Activated T-cell treated with anti-CD3 and anti-CD28 coated beads, Interleukin-2, amount 50 U/mL, for 48 hours (primary cell): ENCODE data around the gene LRMDA.
"Not testable (repeated sequence)": the region's sequence is repeated elsewhere in the genome, so short reads cannot be mapped to it uniquely, and the experiment has no call there.

Experiments used
- DNase-seq, 2 experiments: peaks; one replicate each; pipeline ENCODE4 v3.0.0-alpha.2; 2020

Gene LRMDA

DNA sequence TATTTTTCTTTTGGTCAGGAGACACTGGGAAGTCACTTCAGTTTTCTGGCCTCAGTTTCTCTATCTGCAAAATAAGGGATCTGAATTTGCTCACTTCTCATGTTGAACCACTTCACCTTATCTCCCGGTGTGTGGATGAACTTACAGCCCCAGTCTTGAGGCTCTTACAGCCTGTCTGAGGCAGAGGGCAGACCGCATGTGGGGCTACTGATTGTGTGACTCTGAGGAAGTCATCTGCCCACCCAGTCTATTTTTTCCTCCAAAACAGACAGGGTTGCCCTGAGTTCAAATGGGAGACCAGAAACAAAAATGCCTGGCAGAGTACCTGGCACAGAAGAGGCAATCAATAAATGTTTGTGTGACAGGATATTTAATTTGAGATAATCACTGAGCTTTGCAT lies 78.3 kb downstream of the LRMDA start:
- DNase-seq, result no peak

DNA sequence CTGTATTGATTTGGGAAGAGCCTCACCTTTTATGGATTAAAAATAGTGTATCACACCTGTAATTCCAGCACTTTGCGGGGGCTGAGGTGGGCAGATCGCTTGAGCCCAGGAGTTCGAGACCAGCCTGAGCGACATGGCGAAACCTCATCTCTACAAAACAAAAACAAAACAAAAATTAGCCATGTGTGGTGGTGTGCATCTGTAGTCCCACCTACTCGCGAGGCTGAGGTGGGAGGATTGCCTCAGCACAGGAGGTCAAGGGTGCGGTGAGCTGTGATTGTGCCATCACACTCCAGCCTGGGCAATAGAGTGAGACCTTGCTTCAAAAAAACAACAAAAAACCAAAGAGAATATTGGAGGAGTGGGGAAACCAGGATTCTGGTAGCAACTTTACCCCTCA lies 79.6 kb downstream of the LRMDA start:
- no peak for DNase-seq

DNA sequence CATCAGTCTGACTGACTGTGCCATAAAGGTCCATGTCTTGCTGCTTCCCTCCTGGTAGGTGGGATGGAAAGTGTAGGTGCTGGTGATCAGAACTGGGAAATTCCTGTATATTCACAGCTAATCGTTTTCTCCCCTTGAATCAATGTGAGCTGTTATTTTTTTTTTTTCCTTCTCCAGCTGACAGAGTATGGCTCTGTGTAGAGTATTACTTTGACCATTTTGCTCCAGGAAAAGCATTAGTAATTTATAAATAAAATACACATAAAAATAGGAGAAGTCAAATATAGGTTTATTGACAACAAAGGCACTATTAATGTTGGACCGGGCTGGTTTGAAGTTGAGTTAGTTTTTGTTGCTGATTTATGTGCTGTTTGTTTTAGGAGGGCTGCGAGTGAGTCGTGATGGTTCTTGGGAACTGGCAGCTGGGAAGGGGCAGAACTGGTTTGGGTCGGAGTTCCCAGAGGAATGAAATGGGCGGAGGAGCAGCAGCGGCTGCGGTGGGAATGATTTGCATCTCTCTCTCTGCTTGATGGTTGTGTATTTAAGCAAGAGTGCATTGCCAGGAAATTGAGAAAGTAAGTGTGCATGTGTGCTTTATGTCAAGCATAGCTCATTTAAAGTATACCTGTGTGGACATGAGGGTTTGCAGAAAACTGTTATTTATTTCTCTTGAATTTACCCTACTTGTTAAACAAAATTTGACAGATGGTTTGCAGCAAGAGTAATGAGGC lies 80.9 kb downstream of the LRMDA start:
- no peak for DNase-seq

GRCh38 chr10:75513292-75513885 lies 82.0 kb downstream of the LRMDA start:
- no peak for DNase-seq

DNA sequence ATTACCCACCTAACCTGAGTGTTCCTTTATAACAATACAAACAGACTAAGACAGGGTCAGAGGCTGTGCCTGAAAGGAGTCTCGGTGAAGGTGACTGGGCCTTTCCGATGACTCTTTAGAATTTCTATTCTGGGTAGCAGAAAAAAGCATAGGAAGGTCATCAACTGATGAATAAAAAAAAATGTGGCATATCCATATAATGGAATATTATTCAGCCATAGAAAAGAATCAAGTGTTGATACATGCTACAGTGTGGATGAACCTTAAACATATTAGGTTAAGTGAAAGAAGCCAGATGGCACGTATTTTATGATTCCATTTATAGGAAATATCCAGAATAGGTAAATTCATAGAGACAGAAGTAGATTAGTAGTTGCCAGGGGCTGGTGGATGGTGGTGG lies 83.4 kb downstream of the LRMDA start:
- no peak for DNase-seq

DNA sequence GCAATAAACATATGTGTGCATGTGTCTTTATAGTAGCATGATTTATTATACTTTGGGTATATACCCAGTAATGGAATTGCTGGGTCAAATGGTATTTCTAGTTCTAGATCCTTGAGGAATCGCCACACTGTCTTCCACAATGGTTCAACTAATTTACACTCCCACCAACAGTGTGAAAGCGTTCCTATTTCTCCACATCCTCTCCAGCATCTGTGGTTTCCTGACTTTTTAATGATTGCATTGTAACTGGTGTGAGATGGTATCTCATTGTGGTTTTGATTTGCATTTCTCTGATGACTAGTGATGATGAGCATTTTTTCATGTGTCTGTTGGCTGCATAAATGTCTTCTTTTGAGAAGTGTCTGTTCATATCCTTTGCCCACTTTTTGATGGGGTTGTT lies 84.7 kb downstream of the LRMDA start:
- not testable (repeated sequence) for DNase-seq

GRCh38 chr10:75519213-75519612 lies 87.8 kb downstream of the LRMDA start:
- not testable (repeated sequence) for DNase-seq

- DNase-seq, result not testable (repeated sequence)
Observed at GRCh38 chr10:75521194-75521829, 89.9 kb downstream of the LRMDA start.

DNA sequence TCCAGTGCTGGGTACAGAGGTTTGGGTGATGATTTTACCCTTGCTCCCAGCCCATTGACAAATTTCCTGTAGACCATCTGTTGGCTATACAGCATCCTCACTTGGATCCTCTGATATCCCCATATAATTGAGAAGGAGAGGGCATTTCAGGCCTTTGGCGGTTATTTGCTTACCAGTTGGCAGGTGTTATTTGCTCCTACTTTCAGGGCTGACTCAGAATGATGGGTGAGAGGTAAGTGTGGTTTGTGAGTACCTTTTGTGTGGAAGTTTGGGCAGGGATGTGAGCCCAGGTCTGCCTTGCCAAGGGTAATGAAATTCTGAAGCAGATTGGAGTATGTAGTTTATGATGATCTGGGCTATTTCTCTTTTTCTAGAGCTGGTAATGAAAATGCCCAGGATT lies 93.6 kb downstream of the LRMDA start:
- no peak for DNase-seq

GRCh38 chr10:75525646-75526045 lies 94.2 kb downstream of the LRMDA start:
- DNase-seq, result no peak

DNA sequence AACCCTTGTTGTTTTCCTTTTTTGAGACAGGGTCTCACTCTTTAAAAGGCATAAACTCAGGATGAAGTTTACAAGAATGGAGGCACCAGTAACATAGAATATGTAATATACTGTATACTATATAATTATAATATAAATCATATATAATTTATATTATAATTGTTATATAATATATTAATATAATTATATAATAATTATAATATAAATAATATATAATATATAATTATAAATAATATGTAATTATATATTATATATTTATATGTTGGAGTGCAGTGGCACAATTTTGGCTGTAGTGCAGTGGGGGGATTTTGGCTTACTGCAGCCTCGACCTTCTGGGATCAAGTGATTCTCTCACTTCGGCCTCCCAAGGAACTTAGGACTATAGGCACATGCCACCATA lies 96.1 kb downstream of the LRMDA start:
- DNase-seq, result no peak

DNA sequence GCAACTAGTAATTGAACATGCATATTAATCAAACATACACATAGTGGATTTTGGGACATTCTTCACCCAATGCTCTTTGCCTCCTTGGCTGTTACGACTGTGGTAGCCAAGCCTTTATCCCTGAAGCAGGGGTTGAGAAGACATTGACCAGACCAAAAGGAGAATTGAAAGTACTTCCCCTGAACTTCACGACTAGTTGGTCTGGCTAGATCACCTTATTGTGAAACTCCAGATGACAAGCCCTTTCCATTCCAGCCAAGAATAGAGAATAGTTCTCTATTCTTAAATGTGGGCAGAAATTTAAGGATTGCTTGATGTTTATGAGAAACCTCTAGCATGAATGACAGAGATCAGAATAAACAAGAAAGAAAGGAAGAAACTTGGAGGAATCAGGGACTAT lies 97.0 kb downstream of the LRMDA start:
- no peak for DNase-seq

- no peak for DNase-seq
Observed at GRCh38 chr10:75530299-75530698, 98.9 kb downstream of the LRMDA start.

DNA sequence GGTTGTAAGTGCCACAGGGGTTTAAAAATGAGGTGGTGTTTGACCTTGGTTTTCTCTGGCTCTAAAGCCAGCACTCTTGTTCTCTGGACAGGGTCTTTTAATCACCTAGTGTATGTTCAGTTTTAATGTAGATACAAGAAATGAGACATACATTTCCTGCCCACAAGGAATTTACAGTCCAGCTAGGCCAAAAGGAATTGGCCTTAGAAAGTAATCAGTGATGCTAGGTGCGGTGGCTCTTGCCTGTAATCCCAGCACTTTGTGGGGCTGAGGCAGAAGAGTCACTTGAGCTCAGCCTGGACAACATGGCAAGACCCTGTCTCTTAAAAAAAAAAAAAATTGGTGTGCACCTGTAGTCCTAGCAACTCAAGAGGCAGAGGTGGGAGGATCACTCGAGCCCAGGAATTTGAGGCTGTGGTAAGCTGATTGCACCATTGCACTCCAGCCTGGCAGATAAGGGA lies 100.2 kb downstream of the LRMDA start:
- DNase-seq, result no peak

DNA sequence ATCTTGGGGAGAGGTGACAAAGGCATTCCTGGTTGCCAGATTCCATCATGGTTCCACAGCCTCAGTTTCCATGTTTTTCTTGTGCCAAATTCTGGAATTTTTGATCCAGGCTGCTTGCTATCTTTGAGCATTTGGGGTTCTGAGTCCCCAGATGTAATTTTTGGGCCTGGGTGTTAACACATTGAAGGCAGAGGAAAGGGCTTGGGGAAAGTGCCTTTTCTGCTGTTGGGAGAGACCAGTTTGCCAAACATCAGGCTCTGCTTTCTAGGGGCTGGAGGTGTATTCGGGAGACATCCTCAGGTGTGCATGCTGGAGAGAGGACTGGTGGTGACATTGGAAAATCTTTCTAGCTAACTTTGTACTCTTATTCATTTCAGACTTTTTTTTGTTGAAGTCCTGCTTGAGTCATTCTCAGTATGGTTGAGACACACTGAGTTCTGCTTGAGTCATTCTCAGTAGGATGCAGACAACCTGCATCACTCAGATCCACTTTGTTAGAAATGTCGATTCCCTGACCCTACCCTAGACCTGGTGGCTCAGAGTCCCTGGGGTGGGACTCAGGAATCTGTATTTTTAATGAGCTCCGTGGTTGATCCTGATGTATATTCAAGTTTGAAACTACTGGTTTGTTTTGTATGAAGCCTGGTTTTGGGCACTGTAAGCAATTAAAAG lies 101.0 kb downstream of the LRMDA start:
- DNase-seq, result no peak

DNA sequence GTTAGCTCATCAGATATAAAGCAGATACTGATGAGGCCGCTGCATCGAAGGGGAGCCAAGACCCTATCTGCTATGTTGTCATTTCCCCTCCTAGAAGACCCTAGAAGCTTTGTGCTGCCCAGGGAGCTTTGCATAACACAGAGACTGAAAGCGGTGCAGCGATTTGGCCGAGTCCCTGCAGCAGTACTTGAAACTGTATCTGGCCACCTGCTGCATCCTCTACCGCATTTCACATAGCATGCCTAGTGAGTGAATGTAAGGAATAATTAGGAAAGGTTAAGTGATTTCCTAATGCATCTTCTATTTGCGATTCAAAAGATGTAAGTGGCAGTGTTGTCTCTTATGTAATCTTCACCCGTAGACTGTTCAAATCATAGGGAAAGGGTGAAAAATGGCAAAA lies 106.7 kb downstream of the LRMDA start:
- DNase-seq, result no peak

DNA sequence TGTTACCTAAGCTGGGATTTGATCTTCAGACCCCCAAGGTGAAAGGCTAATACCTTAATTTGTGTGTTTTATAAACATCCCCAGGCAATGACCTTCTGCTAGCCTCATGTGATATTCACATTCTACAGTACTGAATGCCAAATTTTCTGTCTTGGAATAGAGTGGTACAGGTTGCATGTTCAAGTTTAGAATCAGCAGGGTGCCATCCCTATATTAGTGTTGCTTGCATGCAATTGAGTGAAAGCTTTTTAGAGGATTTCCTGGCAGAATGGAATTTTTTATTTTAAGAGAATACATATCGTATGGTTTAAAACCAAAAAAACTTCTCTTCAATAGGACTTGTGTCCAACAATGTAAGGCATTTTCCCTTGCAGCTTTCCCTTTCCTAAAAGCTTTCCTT lies 107.3 kb downstream of the LRMDA start:
- no peak for DNase-seq

DNA sequence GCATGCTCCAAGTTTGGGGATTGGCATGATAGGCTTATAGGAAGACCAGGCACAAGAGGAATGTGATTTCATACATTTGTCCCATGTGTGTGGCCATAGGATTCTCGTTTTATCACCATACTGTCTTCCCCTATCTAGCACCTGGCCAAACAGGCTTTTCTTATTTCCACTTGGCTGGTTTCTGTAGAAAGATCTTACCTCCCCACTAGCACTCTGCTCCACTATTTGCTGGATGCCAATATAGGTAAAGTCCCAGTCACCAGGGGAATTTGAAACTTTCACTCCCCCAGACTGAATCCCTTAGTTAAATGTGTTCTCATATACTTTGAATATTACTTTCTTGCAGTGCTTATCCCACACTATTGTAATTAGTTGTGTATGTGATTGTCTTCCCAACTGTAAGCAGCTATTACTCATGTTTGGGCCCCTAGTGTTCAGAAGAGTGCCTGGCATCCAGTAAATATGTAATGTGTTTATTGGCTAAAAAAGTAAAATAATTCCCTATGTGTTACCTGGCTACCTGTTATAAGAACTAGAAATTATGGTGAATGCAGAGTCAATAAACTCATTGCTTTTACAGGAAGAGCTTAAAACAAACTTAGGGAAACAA lies 109.0 kb downstream of the LRMDA start:
- no peak for DNase-seq

- DNase-seq, result no peak
Observed at GRCh38 chr10:75540981-75541380, 109.6 kb downstream of the LRMDA start.

- DNase-seq, result no peak
Observed at GRCh38 chr10:75541411-75541810, 110.0 kb downstream of the LRMDA start.

GRCh38 chr10:75542084-75542483 lies 110.7 kb downstream of the LRMDA start:
- no peak for DNase-seq

DNA sequence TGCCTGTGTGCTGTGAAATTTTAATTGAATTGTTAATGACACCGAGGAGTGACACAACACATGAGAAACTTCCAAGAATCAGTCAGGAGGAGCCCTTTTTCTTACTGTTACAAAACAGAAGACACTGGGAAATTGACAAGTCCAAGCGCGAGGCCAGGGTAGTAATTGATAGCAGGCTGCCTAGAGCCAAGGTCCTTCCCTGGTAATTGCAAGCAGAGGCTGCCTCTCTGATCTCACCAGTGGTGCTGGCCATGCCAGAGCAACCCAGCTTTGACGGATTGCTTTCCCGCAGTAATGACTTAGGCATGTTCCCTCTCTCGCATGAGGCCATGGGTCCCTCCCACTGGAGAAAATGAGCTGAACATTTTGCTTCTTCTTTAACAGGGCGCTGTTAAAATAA lies 111.5 kb downstream of the LRMDA start:
- DNase-seq, result no peak

- DNase-seq, result no peak
Observed at GRCh38 chr10:75544386-75544785, 113.0 kb downstream of the LRMDA start.
